ENCODE results near the gene PAX5. TPM values are rescaled to one million over a fixed set of nuclear protein-coding genes. Genes with fewer than 3 reads are reported as not detected.
"Not testable (repeated sequence)": the region's sequence is repeated elsewhere in the genome, so short reads cannot be mapped to it uniquely, and the experiment has no call there.

Gene PAX5
- total and polyA plus RNA-seq, 2 donors, result 0.38 to 1.6 TPM

- Histone ChIP-seq H3K27ac (ENCODE audit: low read depth in 1 of 2, low read length in 1 of 2) (no peak overlapping the region), H3K4me1 (ENCODE audit: control insufficient read depth in 2 of 2, insufficient read depth in 2 of 2, low read length in 2 of 2) (no peaks in the 10 kb centered on the region), H3K27me3 (ENCODE audit: control insufficient read depth in 2 of 2, insufficient read depth in 1 of 2, low read length in 1 of 2) (peaks cover 0 to 12% of the 10 kb centered on the region in 2 donors), H3K36me3 (ENCODE audit: control insufficient read depth in 2 of 2, insufficient read depth in 2 of 2, low read length in 1 of 2) (no peaks in the 10 kb centered on the region), H3K9me3 (ENCODE audit: control insufficient read depth in 2 of 2, insufficient read depth in 1 of 2, low read length in 1 of 2) (no peaks in the 10 kb centered on the region), H3K4me3 (ENCODE audit: low read length in 2 of 2) (no peak overlapping the region)
- DNase-seq (ENCODE audit: low read depth in 6 of 9, low spot score in 9 of 9), result no peak
- 97% methylated on average over 2 of the region's 2 CpGs for WGBS
Observed at GRCh38 chr9:36871606-36872005, 162.5 kb downstream of the PAX5 start.

- 73% methylated on average over 7 of the region's 7 CpGs for WGBS
- DNase-seq (ENCODE audit: low read depth in 6 of 9, low spot score in 9 of 9), result no peak
Observed at GRCh38 chr9:36870960-36871359, 163.1 kb downstream of the PAX5 start.

GRCh38 chr9:36869605-36870004 is 164.5 kb downstream of the PAX5 start:
- H3K27ac ChIP-seq (ENCODE audit: low read depth in 1 of 2, low read length in 1 of 2); DNase-seq (ENCODE audit: low read depth in 6 of 9, low spot score in 9 of 9); H3K36me3 ChIP-seq (ENCODE audit: control insufficient read depth in 2 of 2, insufficient read depth in 2 of 2, low read length in 1 of 2); H3K4me1 ChIP-seq (ENCODE audit: control insufficient read depth in 2 of 2, insufficient read depth in 2 of 2, low read length in 2 of 2); H3K4me3 ChIP-seq (ENCODE audit: low read length in 2 of 2); H3K9me3 ChIP-seq (ENCODE audit: control insufficient read depth in 2 of 2, insufficient read depth in 1 of 2, low read length in 1 of 2): not testable (repeated sequence)
- 98% methylated on average over 1 of the region's 1 CpG for WGBS
- peaks cover 0 to 12% of the 10 kb centered on the region in 2 donors for H3K27me3 ChIP-seq (ENCODE audit: control insufficient read depth in 2 of 2, insufficient read depth in 1 of 2, low read length in 1 of 2)

More at GRCh38 chr9:36870960-36871359, 163.1 kb downstream of the PAX5 start:
- Histone ChIP-seq H3K9me3 (ENCODE audit: control insufficient read depth in 2 of 2, insufficient read depth in 1 of 2, low read length in 1 of 2) (no peaks in the 10 kb centered on the region), H3K27ac (ENCODE audit: low read depth in 1 of 2, low read length in 1 of 2) (no peak overlapping the region), H3K36me3 (ENCODE audit: control insufficient read depth in 2 of 2, insufficient read depth in 2 of 2, low read length in 1 of 2) (no peaks in the 10 kb centered on the region), H3K27me3 (ENCODE audit: control insufficient read depth in 2 of 2, insufficient read depth in 1 of 2, low read length in 1 of 2) (peaks cover 0 to 12% of the 10 kb centered on the region in 2 donors), H3K4me3 (ENCODE audit: low read length in 2 of 2) (no peak overlapping the region), H3K4me1 (ENCODE audit: control insufficient read depth in 2 of 2, insufficient read depth in 2 of 2, low read length in 2 of 2) (no peaks in the 10 kb centered on the region)

GRCh38 chr9:36868586-36869282 is 165.3 kb downstream of the PAX5 start:
- no peak for DNase-seq (ENCODE audit: low read depth in 6 of 9, low spot score in 9 of 9)
- Histone ChIP-seq H3K4me1 (ENCODE audit: control insufficient read depth in 2 of 2, insufficient read depth in 2 of 2, low read length in 2 of 2) (no peaks in the 10 kb centered on the region), H3K4me3 (ENCODE audit: low read length in 2 of 2) (no peak overlapping the region), H3K36me3 (ENCODE audit: control insufficient read depth in 2 of 2, insufficient read depth in 2 of 2, low read length in 1 of 2) (no peaks in the 10 kb centered on the region), H3K27ac (ENCODE audit: low read depth in 1 of 2, low read length in 1 of 2) (no peak overlapping the region), H3K9me3 (ENCODE audit: control insufficient read depth in 2 of 2, insufficient read depth in 1 of 2, low read length in 1 of 2) (no peaks in the 10 kb centered on the region), H3K27me3 (ENCODE audit: control insufficient read depth in 2 of 2, insufficient read depth in 1 of 2, low read length in 1 of 2) (peaks cover 0 to 12% of the 10 kb centered on the region in 2 donors)
- 83% methylated on average over 11 of the region's 11 CpGs for WGBS

GRCh38 chr9:36867672-36868471 is 166.2 kb downstream of the PAX5 start:
- no peak for DNase-seq (ENCODE audit: low read depth in 6 of 9, low spot score in 9 of 9)
- Histone ChIP-seq H3K4me1 (ENCODE audit: control insufficient read depth in 2 of 2, insufficient read depth in 2 of 2, low read length in 2 of 2) (no peaks in the 10 kb centered on the region), H3K9me3 (ENCODE audit: control insufficient read depth in 2 of 2, insufficient read depth in 1 of 2, low read length in 1 of 2) (no peaks in the 10 kb centered on the region), H3K4me3 (ENCODE audit: low read length in 2 of 2) (no peak overlapping the region), H3K36me3 (ENCODE audit: control insufficient read depth in 2 of 2, insufficient read depth in 2 of 2, low read length in 1 of 2) (no peaks in the 10 kb centered on the region), H3K27me3 (ENCODE audit: control insufficient read depth in 2 of 2, insufficient read depth in 1 of 2, low read length in 1 of 2) (peaks cover 0 to 12% of the 10 kb centered on the region in 2 donors), H3K27ac (ENCODE audit: low read depth in 1 of 2, low read length in 1 of 2) (no peak overlapping the region)
- 77% methylated on average over 22 of the region's 22 CpGs for whole genome bisulfite sequencing

- peaks cover 0 to 12% of the 10 kb centered on the region in 2 donors for H3K27me3 ChIP-seq (ENCODE audit: control insufficient read depth in 2 of 2, insufficient read depth in 1 of 2, low read length in 1 of 2)
- WGBS, result 96% methylated on average over 8 of the region's 8 CpGs
- DNase-seq (ENCODE audit: low read depth in 6 of 9, low spot score in 9 of 9), result no peak
- H3K4me3 ChIP-seq (ENCODE audit: low read length in 2 of 2), result no peak overlapping the region
- H3K4me1 ChIP-seq (ENCODE audit: control insufficient read depth in 2 of 2, insufficient read depth in 2 of 2, low read length in 2 of 2), result no peaks in the 10 kb centered on the region
- no peaks in the 10 kb centered on the region for H3K36me3 ChIP-seq (ENCODE audit: control insufficient read depth in 2 of 2, insufficient read depth in 2 of 2, low read length in 1 of 2)
- no peak overlapping the region for H3K27ac ChIP-seq (ENCODE audit: low read depth in 1 of 2, low read length in 1 of 2)
- no peaks in the 10 kb centered on the region for H3K9me3 ChIP-seq (ENCODE audit: control insufficient read depth in 2 of 2, insufficient read depth in 1 of 2, low read length in 1 of 2)
Observed at GRCh38 chr9:36867241-36867640, 166.8 kb downstream of the PAX5 start.

- Histone ChIP-seq H3K27me3 (ENCODE audit: control insufficient read depth in 2 of 2, insufficient read depth in 1 of 2, low read length in 1 of 2) (peaks cover 0 to 14% of the 10 kb centered on the region in 2 donors), H3K4me3 (ENCODE audit: low read length in 2 of 2) (no peak overlapping the region), H3K4me1 (ENCODE audit: control insufficient read depth in 2 of 2, insufficient read depth in 2 of 2, low read length in 2 of 2) (no peaks in the 10 kb centered on the region), H3K9me3 (ENCODE audit: control insufficient read depth in 2 of 2, insufficient read depth in 1 of 2, low read length in 1 of 2) (no peaks in the 10 kb centered on the region), H3K27ac (ENCODE audit: low read depth in 1 of 2, low read length in 1 of 2) (no peak overlapping the region), H3K36me3 (ENCODE audit: control insufficient read depth in 2 of 2, insufficient read depth in 2 of 2, low read length in 1 of 2) (no peaks in the 10 kb centered on the region)
- DNase-seq (ENCODE audit: low read depth in 6 of 9, low spot score in 9 of 9), result no peak
- WGBS, result 94% methylated on average over 7 of the region's 7 CpGs
Observed at GRCh38 chr9:36866840-36867239, 167.2 kb downstream of the PAX5 start.

- peaks cover 0 to 14% of the 10 kb centered on the region in 2 donors for H3K27me3 ChIP-seq (ENCODE audit: control insufficient read depth in 2 of 2, insufficient read depth in 1 of 2, low read length in 1 of 2)
- H3K9me3 ChIP-seq (ENCODE audit: control insufficient read depth in 2 of 2, insufficient read depth in 1 of 2, low read length in 1 of 2), result no peaks in the 10 kb centered on the region
- H3K4me3 ChIP-seq (ENCODE audit: low read length in 2 of 2), result no peak overlapping the region
- no peaks in the 10 kb centered on the region for H3K4me1 ChIP-seq (ENCODE audit: control insufficient read depth in 2 of 2, insufficient read depth in 2 of 2, low read length in 2 of 2)
- no peaks in the 10 kb centered on the region for H3K36me3 ChIP-seq (ENCODE audit: control insufficient read depth in 2 of 2, insufficient read depth in 2 of 2, low read length in 1 of 2)
- DNase-seq (ENCODE audit: low read depth in 6 of 9, low spot score in 9 of 9), result no peak
- 94% methylated on average over 20 of the region's 20 CpGs for WGBS
- no peak overlapping the region for H3K27ac ChIP-seq (ENCODE audit: low read depth in 1 of 2, low read length in 1 of 2)
Observed at GRCh38 chr9:36865731-36866635, 168.1 kb downstream of the PAX5 start.
